ENCODE data around the gene CNTLN. TPM values are rescaled to one million over a fixed set of nuclear protein-coding genes. Genes with fewer than 3 reads are reported as not detected.

CNTLN gene
- total RNA-seq, 1 donor from 2014 or later = 0.79 TPM

- FAIRE-seq (no peak), DNase-seq (ENCODE audit: low read depth) (peak; percentile 12)
- TF ChIP-seq CTCF (IDR thresholded peaks at IDR 0.05; ENCODE audit: insufficient read depth, low read length, severe bottlenecking) = no peak
- Histone ChIP-seq H3K36me3 (ENCODE audit: control insufficient read depth, insufficient read depth, low read length) (no peaks in the 10 kb centered on the region), H3K4me3 (ENCODE audit: low read depth, low read length) (no peak overlapping the region), H3K27me3 (ENCODE audit: control insufficient read depth, insufficient read depth, low read length) (no peaks in the 10 kb centered on the region)
Observed at GRCh38 chr9:17222932-17223331, 88.1 kb downstream of the CNTLN start.

- Histone ChIP-seq H3K27me3 (ENCODE audit: control insufficient read depth, insufficient read depth, low read length) (no peaks in the 10 kb centered on the region), H3K36me3 (ENCODE audit: control insufficient read depth, insufficient read depth, low read length) (no peaks in the 10 kb centered on the region), H3K4me3 (ENCODE audit: low read depth, low read length) (no peak overlapping the region)
- no peak for DNase-seq (ENCODE audit: low read depth)
- no peak for TF ChIP-seq CTCF (IDR thresholded peaks at IDR 0.05; ENCODE audit: insufficient read depth, low read length, severe bottlenecking)
- no peak for FAIRE-seq
Observed at GRCh38 chr9:17225407-17225806, 90.6 kb downstream of the CNTLN start.

GRCh38 chr9:17229945-17230560, 95.2 kb downstream of the CNTLN start:
- Histone ChIP-seq H3K36me3 (ENCODE audit: control insufficient read depth, insufficient read depth, low read length) (no peaks in the 10 kb centered on the region), H3K4me3 (ENCODE audit: low read depth, low read length) (no peak overlapping the region), H3K27me3 (ENCODE audit: control insufficient read depth, insufficient read depth, low read length) (no peaks in the 10 kb centered on the region)
- no peak for TF ChIP-seq CTCF (IDR thresholded peaks at IDR 0.05; ENCODE audit: insufficient read depth, low read length, severe bottlenecking)
- DNase-seq (ENCODE audit: low read depth) (no peak), FAIRE-seq (no peak)

GRCh38 chr9:17230646-17231045, 95.8 kb downstream of the CNTLN start:
- H3K27me3 ChIP-seq (ENCODE audit: control insufficient read depth, insufficient read depth, low read length) = no peaks in the 10 kb centered on the region

GRCh38 chr9:17236147-17236546, 101.3 kb downstream of the CNTLN start:
- no peaks in the 10 kb centered on the region for H3K27me3 ChIP-seq (ENCODE audit: control insufficient read depth, insufficient read depth, low read length)
- no peak for DNase-seq (ENCODE audit: low read depth)
- H3K36me3 ChIP-seq (ENCODE audit: control insufficient read depth, insufficient read depth, low read length) = no peaks in the 10 kb centered on the region
- no peak for TF ChIP-seq CTCF (IDR thresholded peaks at IDR 0.05; ENCODE audit: insufficient read depth, low read length, severe bottlenecking)
- FAIRE-seq = no peak
- no peak overlapping the region for H3K4me3 ChIP-seq (ENCODE audit: low read depth, low read length)

More at GRCh38 chr9:17230646-17231045, 95.8 kb downstream of the CNTLN start:
- DNase-seq (ENCODE audit: low read depth) = no peak
- Histone ChIP-seq H3K4me3 (ENCODE audit: low read depth, low read length) (no peak overlapping the region), H3K36me3 (ENCODE audit: control insufficient read depth, insufficient read depth, low read length) (no peaks in the 10 kb centered on the region)
- FAIRE-seq = no peak
- no peak for TF ChIP-seq CTCF (IDR thresholded peaks at IDR 0.05; ENCODE audit: insufficient read depth, low read length, severe bottlenecking)

- H3K36me3 ChIP-seq (ENCODE audit: control insufficient read depth, insufficient read depth, low read length) = no peaks in the 10 kb centered on the region
- DNase-seq (ENCODE audit: low read depth) (no peak), FAIRE-seq (no peak)
- H3K4me3 ChIP-seq (ENCODE audit: low read depth, low read length) = no peak overlapping the region
- no peaks in the 10 kb centered on the region for H3K27me3 ChIP-seq (ENCODE audit: control insufficient read depth, insufficient read depth, low read length)
- TF ChIP-seq CTCF (IDR thresholded peaks at IDR 0.05; ENCODE audit: insufficient read depth, low read length, severe bottlenecking) = no peak
Observed at GRCh38 chr9:17246770-17247169, 111.9 kb downstream of the CNTLN start.

Measured in bronchial epithelial cell (primary cell).